IPS-11a (cell line): ENCODE measurements around the gene SUSD6.
"Not testable (repeated sequence)": the region's sequence is repeated elsewhere in the genome, so short reads cannot be mapped to it uniquely, and the experiment has no call there.

ENCODE experiments used
- H3K4me3 ChIP-seq: one replicate; pipeline ENCODE4 v1.5.1; 2013; ENCODE audit warnings: low read depth, low read length, control low read depth

The SUSD6 gene

GRCh38 chr14:69711065-69711464, 99.7 kb downstream of the SUSD6 start:
- H3K4me3 ChIP-seq: no peak overlapping the region

- H3K4me3 ChIP-seq: no peak overlapping the region
Observed at GRCh38 chr14:69711477-69711876, 100.1 kb downstream of the SUSD6 start.

GRCh38 chr14:69711881-69712560, 100.6 kb downstream of the SUSD6 start:
- H3K4me3 ChIP-seq: no peak overlapping the region

- H3K4me3 ChIP-seq: no peak overlapping the region
Observed at GRCh38 chr14:69712599-69713088, 101.2 kb downstream of the SUSD6 start.

GRCh38 chr14:69713209-69713781, 101.9 kb downstream of the SUSD6 start:
- H3K4me3 ChIP-seq: no peak overlapping the region

GRCh38 chr14:69713993-69714679, 102.7 kb downstream of the SUSD6 start:
- no peak overlapping the region for H3K4me3 ChIP-seq

- no peak overlapping the region for H3K4me3 ChIP-seq
Observed at GRCh38 chr14:69715725-69716477, 104.5 kb downstream of the SUSD6 start.

- no peak overlapping the region for H3K4me3 ChIP-seq
Observed at GRCh38 chr14:69716478-69717187, 105.2 kb downstream of the SUSD6 start.

GRCh38 chr14:69718614-69719013, 107.2 kb downstream of the SUSD6 start:
- H3K4me3 ChIP-seq: not testable (repeated sequence)

GRCh38 chr14:69719501-69719951, 108.1 kb downstream of the SUSD6 start:
- no peak overlapping the region for H3K4me3 ChIP-seq

GRCh38 chr14:69720912-69721311, 109.5 kb downstream of the SUSD6 start:
- H3K4me3 ChIP-seq: no peak overlapping the region

GRCh38 chr14:69726761-69727511, 115.5 kb downstream of the SUSD6 start:
- no peak overlapping the region for H3K4me3 ChIP-seq

GRCh38 chr14:69727860-69728259, 116.5 kb downstream of the SUSD6 start:
- H3K4me3 ChIP-seq: no peak overlapping the region

GRCh38 chr14:69731919-69732598, 120.7 kb downstream of the SUSD6 start:
- H3K4me3 ChIP-seq: not testable (repeated sequence)

- not testable (repeated sequence) for H3K4me3 ChIP-seq
Observed at GRCh38 chr14:69736405-69736804, 125.0 kb downstream of the SUSD6 start.

GRCh38 chr14:69741055-69741454, 129.7 kb downstream of the SUSD6 start:
- no peak overlapping the region for H3K4me3 ChIP-seq

- H3K4me3 ChIP-seq: no peak overlapping the region
Observed at GRCh38 chr14:69749956-69750355, 138.6 kb downstream of the SUSD6 start.

GRCh38 chr14:69750495-69750894, 139.1 kb downstream of the SUSD6 start:
- no peak overlapping the region for H3K4me3 ChIP-seq

GRCh38 chr14:69752773-69753172, 141.4 kb downstream of the SUSD6 start:
- no peak overlapping the region for H3K4me3 ChIP-seq
